AG09309 (cell line): ENCODE measurements around the gene ZNF784.

Experiments used
- DNase-seq: peaks from one replicate; pipeline ENCODE4 v3.0.0-alpha.2; 2010; ENCODE audit warnings: low read depth
- H3K4me3 ChIP-seq: 2 replicates; pipeline ENCODE4 v1.5.1; 2011; ENCODE audit warnings: mild to moderate bottlenecking, low read depth, low read length, moderate library complexity; ENCODE audit not compliant: control insufficient read depth
- TF ChIP-seq, protein P1 (sequence below): IDR thresholded peaks from 2 replicates; pipeline ENCODE4 v1.5.1; 2011; ENCODE audit warnings: mild to moderate bottlenecking, low read depth, low read length, inconsistent platforms; ENCODE audit not compliant: insufficient read depth, control insufficient read depth; ENCODE audit errors: missing control alignments

Gene ZNF784

DNA sequence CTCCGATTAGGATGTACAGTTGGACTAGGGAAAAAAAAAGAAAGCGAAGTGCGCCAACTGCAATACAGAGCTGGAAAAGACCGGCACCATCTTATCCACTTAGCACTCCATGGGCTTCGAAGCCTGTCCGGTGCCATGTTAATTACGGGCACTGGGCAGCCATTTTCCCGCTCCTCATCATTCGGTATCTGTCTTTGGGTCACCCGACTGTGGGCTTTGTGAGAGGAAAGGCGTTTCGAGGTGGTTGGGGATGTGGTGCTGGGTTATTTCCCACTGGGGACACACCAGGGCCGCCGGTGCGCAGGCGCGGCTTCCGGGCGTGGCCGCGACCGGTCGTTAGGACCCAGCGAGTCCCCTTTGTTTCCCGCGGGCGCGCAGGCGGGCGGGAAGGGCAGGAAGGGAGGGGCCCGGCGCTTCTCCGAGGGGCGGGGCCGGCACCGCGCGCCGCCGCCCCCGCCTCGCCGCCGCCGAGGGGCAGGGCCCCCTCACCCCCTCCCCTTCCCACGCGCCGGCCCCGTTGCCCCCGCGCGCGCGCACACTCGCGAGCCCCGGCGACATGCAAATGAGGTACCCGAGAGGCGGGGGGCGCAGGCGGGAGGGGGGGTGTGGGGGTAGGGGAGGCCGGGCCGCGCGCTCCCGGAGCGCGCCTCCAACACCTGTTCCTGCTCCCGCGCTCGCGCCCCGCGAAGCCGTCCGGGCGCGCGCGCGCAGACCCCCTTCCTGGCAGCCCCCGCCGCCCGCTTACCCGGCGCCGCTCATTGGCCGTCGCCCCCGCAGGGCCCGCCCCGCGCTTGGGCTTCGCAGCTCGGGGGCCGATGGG is 24.3 kb downstream of the ZNF784 start, which contains the start of gene ZNF524:
Gene ZNF524, plus strand, starts transcription at position 447 of the 820 bp plus-strand sequence. CDS start 1,825 bp downstream, outside the sequence.
- peak; percentile 47 for DNase-seq
- TF ChIP-seq, protein P1, sequence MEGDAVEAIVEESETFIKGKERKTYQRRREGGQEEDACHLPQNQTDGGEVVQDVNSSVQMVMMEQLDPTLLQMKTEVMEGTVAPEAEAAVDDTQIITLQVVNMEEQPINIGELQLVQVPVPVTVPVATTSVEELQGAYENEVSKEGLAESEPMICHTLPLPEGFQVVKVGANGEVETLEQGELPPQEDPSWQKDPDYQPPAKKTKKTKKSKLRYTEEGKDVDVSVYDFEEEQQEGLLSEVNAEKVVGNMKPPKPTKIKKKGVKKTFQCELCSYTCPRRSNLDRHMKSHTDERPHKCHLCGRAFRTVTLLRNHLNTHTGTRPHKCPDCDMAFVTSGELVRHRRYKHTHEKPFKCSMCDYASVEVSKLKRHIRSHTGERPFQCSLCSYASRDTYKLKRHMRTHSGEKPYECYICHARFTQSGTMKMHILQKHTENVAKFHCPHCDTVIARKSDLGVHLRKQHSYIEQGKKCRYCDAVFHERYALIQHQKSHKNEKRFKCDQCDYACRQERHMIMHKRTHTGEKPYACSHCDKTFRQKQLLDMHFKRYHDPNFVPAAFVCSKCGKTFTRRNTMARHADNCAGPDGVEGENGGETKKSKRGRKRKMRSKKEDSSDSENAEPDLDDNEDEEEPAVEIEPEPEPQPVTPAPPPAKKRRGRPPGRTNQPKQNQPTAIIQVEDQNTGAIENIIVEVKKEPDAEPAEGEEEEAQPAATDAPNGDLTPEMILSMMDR: no peak
- peak within 1 kb of the TSS; percentile 62 for H3K4me3 ChIP-seq

DNA sequence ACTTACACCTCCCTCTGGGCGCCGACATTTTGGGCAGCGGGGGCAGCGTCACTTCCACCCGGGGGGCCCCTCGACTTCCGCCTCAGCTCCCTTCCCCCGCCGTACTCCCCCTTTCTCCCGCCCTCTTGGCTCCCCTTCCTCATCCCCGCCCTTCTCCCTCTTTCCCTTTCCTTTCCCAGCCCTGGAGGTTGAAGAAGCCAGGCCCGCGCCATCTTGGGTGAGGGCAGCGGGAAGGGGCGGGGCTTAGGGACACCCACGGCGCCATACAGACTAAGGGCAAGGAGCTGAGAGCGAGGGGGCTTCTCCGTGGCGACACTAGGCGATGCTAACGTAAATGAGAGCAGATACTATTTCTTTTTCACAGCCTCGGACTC is 24.9 kb downstream of the ZNF784 start, which contains the start of gene FIZ1:
Gene FIZ1, minus strand, starts transcription at position 50 of the 374 bp plus-strand sequence. CDS start 1,652 bp downstream, outside the sequence.
- H3K4me3 ChIP-seq: peak within 1 kb of the TSS; percentile 62
- TF ChIP-seq, protein P1: no peak
- peak; percentile 92 for DNase-seq

DNA sequence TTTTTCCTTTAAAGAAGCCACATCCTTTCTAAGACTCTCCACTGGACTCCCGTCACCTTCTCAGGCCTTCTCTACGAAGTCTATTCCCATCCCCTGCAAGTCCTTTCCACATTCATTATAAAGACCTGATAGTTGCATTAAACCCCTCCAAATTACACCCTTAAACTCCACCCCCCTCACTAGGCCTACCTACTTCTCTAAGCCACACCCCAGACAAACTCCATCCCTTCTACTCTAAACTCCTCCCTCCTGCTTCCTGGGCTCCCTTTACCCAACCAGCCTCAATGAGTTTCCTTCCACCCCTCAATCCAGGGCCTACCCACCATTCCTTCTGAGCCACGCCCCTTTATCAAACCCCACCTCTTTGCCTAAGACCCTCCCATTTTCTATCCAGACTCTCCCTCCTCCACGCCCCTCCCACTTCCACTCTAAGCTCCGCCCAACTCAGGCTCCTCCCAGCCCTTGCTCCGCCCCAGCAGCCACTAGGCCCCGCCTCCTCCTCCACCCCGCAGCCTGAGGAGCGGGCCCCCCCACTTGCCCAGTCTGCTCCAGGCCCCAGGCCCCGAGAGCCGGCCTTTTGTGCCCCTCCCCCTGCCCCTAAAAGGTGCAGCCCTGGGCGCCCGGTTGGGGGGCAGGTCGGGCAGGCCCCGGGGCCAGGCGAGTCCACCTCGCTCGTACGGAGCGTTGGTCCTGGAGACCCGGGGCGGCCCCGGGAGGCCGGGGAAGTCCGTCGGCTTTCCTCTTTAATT is 25.5 kb downstream of the ZNF784 start:
- TF ChIP-seq, protein P1: no peak
- DNase-seq: peak; percentile 77
- peak overlapping the region; percentile 62 for H3K4me3 ChIP-seq

DNA sequence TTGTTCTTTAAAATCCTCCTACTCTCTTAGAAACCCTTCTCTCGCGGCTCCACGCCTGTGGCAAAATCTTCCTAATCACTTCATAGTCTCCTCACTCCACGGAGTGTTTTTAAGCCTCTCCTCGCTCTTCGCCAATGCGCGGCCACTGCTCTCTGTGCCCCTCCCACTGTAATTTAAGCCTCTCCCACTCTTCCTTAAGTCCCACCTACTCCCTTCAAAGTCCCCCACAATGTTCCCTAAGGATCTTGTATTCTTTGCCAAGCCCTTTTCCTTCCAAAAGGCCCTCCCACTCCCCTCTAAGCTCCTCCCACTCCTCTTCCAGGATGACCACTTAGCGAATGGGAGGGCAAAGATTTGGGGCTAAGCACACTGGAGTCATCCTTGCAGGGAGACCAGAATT is 26.3 kb downstream of the ZNF784 start:
- DNase-seq: no peak
- H3K4me3 ChIP-seq: no peak overlapping the region

DNA sequence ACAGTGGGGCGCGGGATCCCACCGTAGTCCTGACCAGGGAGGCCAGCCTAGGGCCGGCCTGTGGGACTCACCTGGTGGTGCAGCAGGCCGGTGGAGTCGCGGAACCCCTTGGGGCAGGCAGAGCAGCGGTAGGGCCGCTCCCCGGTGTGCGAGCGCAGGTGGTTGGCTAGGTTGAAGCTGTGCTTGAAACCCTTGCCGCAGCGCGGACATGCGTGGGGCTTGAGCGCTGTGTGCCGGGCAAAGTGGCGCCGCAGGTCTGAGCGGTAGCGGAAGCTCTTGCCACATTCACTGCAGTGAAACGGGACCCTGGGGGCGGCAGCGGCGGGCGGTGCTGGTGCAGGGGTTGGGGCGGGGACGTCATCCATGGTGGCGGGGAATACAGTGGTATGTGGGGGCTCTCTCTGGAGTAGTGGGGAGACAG is 26.9 kb downstream of the ZNF784 start:
- TF ChIP-seq, protein P1: no peak
- no peak overlapping the region for H3K4me3 ChIP-seq

More for the DNA sequence above, 26.3 kb downstream of the ZNF784 start:
- TF ChIP-seq, protein P1: no peak

DNA sequence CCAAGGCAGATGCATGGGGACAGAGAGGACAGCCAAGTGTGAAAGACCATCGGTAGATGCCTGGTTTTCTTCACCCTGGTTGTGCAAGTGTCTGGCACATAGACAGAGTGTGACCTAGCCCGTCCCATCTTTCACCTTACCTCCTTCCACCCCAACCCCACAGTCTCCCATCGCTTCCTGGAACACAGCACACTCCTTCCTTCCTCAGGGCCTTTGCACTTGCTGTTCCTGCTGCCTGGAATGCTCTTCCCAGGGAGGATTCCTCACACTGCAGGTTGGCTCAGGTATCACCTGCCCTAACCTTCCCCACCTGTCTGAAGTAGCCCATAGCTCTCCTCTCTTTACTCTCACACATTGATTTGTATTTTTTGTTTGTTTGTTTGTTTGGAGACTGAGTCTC is 28.1 kb downstream of the ZNF784 start:
- TF ChIP-seq, protein P1: no peak
- H3K4me3 ChIP-seq: no peak overlapping the region
- no peak for DNase-seq

More for the DNA sequence above, 26.9 kb downstream of the ZNF784 start:
- no peak for DNase-seq
